ENCODE results near the gene PRKN.

DNA sequence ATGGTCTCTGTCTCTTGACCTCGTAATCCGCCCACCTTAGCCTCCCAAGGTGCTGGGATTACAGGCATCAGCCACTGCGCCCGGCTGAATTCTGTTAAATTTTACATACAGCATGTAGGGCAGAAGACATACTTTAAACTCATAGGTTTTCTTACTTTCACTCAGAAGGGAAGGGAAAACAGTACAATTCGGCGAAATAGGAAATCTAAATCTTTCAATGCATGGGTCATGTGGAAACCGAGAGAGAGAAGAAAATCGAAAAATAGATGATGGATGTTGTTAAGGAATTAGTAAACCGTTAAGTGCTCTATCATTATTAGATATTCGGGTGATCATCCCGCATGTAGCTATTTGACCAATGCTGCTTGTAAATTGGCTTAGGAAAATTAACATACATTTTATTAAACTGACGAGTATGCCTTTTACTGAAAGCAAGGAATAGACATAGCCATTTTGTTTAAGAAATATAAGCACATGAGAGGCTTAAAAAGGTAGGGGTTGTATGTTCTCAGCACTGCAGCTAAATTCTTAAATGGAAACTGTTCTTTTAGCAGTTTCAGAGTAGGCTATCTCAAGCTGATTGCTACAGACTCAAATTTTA is 1289.0 kb downstream of the PRKN start:
- TF ChIP-seq POLR2AphosphoS5 (IDR thresholded peaks at IDR 0.05) = no peak
- TF ChIP-seq, protein P1, sequence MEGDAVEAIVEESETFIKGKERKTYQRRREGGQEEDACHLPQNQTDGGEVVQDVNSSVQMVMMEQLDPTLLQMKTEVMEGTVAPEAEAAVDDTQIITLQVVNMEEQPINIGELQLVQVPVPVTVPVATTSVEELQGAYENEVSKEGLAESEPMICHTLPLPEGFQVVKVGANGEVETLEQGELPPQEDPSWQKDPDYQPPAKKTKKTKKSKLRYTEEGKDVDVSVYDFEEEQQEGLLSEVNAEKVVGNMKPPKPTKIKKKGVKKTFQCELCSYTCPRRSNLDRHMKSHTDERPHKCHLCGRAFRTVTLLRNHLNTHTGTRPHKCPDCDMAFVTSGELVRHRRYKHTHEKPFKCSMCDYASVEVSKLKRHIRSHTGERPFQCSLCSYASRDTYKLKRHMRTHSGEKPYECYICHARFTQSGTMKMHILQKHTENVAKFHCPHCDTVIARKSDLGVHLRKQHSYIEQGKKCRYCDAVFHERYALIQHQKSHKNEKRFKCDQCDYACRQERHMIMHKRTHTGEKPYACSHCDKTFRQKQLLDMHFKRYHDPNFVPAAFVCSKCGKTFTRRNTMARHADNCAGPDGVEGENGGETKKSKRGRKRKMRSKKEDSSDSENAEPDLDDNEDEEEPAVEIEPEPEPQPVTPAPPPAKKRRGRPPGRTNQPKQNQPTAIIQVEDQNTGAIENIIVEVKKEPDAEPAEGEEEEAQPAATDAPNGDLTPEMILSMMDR (IDR thresholded peaks at IDR 0.05) = no peak
- no peak for TF ChIP-seq EP300 (IDR thresholded peaks at IDR 0.05; ENCODE audit: low read depth)
